Pons (tissue), 1 donor: ENCODE data around the gene TMEM164.

ENCODE experiments used
- DNase-seq: peaks from one replicate; pipeline ENCODE4 v3.0.0-alpha.2; 2016; ENCODE audit warnings: low spot score

TMEM164 gene

GRCh38 chrX:110167952-110168451, 165.1 kb downstream of the TMEM164 start:
- DNase-seq: no peak

GRCh38 chrX:110168585-110168984, 165.7 kb downstream of the TMEM164 start:
- no peak for DNase-seq

GRCh38 chrX:110170029-110170428, 167.1 kb downstream of the TMEM164 start:
- DNase-seq: no peak

GRCh38 chrX:110171442-110171841, 168.5 kb downstream of the TMEM164 start:
- no peak for DNase-seq

- no peak for DNase-seq
These were observed 169.3 kb downstream of the TMEM164 start for GRCh38 chrX:110172215-110172614.

GRCh38 chrX:110173192-110174175, 170.6 kb downstream of the TMEM164 start:
- no peak for DNase-seq

- DNase-seq: no peak
These were observed 172.2 kb downstream of the TMEM164 start for GRCh38 chrX:110175146-110175545.

GRCh38 chrX:110175696-110176095, 172.8 kb downstream of the TMEM164 start:
- DNase-seq: no peak

GRCh38 chrX:110178179-110178865, 175.4 kb downstream of the TMEM164 start:
- DNase-seq: no peak

- no peak for DNase-seq
These were observed 177.4 kb downstream of the TMEM164 start for GRCh38 chrX:110180176-110180927.

GRCh38 chrX:110180928-110181310, 178.0 kb downstream of the TMEM164 start:
- no peak for DNase-seq

GRCh38 chrX:110181459-110182137, 178.7 kb downstream of the TMEM164 start:
- DNase-seq: no peak

GRCh38 chrX:110182362-110182761, 179.4 kb downstream of the TMEM164 start:
- no peak for DNase-seq

GRCh38 chrX:110182865-110183264, 180.0 kb downstream of the TMEM164 start:
- no peak for DNase-seq

- DNase-seq: no peak
These were observed 180.4 kb downstream of the TMEM164 start for GRCh38 chrX:110183314-110183713.

GRCh38 chrX:110188701-110189558, 186.0 kb downstream of the TMEM164 start:
- DNase-seq: no peak

- DNase-seq: no peak
These were observed 189.6 kb downstream of the TMEM164 start for GRCh38 chrX:110192516-110192915.

GRCh38 chrX:110194977-110195376, 192.1 kb downstream of the TMEM164 start:
- DNase-seq: no peak

GRCh38 chrX:110201799-110202198, 198.9 kb downstream of the TMEM164 start:
- no peak for DNase-seq

GRCh38 chrX:110204986-110205385, 202.1 kb downstream of the TMEM164 start:
- DNase-seq: no peak

- no peak for DNase-seq
These were observed 205.2 kb downstream of the TMEM164 start for GRCh38 chrX:110208092-110208491.
